Heart left ventricle (tissue), 16 donors: ENCODE data around the gene ARHGAP10. TPM values are rescaled to one million over a fixed set of nuclear protein-coding genes. Genes with fewer than 3 reads are reported as not detected.

Experiments used
- ATAC-seq, 4 donors: fragments of 200-7000 bp; cut with Tn5 transposase; one replicate each; pipeline ENCODE4 v1.9.1; 2020 to 2022; ENCODE audit warnings: moderate library complexity in 4 of 4, mild to moderate bottlenecking in 3 of 4, moderate number of reproducible peaks in 1 of 4
- DNase-seq, 5 donors: peaks; one replicate each; pipeline ENCODE4 v3.0.0-alpha.2; 2020
- H3K27ac ChIP-seq, 12 donors: fragments of 200-600 bp; sonication (generic) in 4 of 12; one replicate each; pipeline versions ENCODE4 v1.5.0 to v1.8.0; 2016 to 2022; ENCODE audit warnings: mild to moderate bottlenecking in 2 of 12
- H3K27me3 ChIP-seq, 9 donors: fragments of 200-600 bp; sonication (generic) in 2 of 9; one replicate each; pipeline versions ENCODE4 v1.5.1 to v1.8.0; 2016 to 2022; ENCODE audit warnings: mild to moderate bottlenecking in 3 of 9
- H3K36me3 ChIP-seq, 9 donors: fragments of 200-600 bp; sonication (generic) in 2 of 9; one replicate each; pipeline versions ENCODE4 v1.5.0 to v1.8.0; 2018 to 2022; ENCODE audit warnings: mild to moderate bottlenecking in 2 of 9
- H3K4me1 ChIP-seq, 12 donors: fragments of 200-600 bp; sonication (generic) in 4 of 12; one replicate each; pipeline versions ENCODE4 v1.5.0 to v1.8.0; 2016 to 2022; ENCODE audit warnings: mild to moderate bottlenecking in 3 of 12
- H3K4me3 ChIP-seq, 12 donors: fragments of 200-600 bp; sonication (generic) in 4 of 12; one replicate each; pipeline versions ENCODE4 v1.5.0 to v1.8.0; 2017 to 2022; ENCODE audit warnings: mild to moderate bottlenecking in 9 of 12, moderate library complexity in 4 of 12
- H3K9me3 ChIP-seq, 12 donors: fragments of 200-600 bp; sonication (generic) in 4 of 12; one replicate each; pipeline versions ENCODE4 v1.5.0 to v1.8.0; 2016 to 2022; ENCODE audit warnings: mild to moderate bottlenecking in 1 of 12
- CTCF ChIP-seq, 12 donors: fragments of 200-600 bp; sonication (generic) in 4 of 12; IDR thresholded peaks; one replicate each; pipeline versions ENCODE4 v1.5.0 to v1.8.0; 2018 to 2022; ENCODE audit warnings: antibody characterized with exemption in 12 of 12, mild to moderate bottlenecking in 5 of 12
- POLR2A ChIP-seq, 2 donors: fragments of 450-650 bp; IDR thresholded peaks; one replicate each; pipeline ENCODE4 v1.6.1; 2017; ENCODE audit warnings: antibody characterized with exemption in 2 of 2, mild to moderate bottlenecking in 2 of 2, moderate library complexity in 2 of 2
- WGBS, 4 donors: extraction: QIAGEN DNeasy Blood & Tissue Kit in 2 of 4; methylation state at CpG; one replicate each; pipeline versions ENCODE4 v1.1.5 to v1.1.7; 2013 to 2018; 5-methylcytosine and 5-hydroxymethylcytosine counted together
- intact Hi-C, 10 donors: fragments of 100-400 bp; cut with DNase I; formaldehyde crosslinking; loops; one replicate each; pipeline versions ENCODE4 v1.11.1 to v1.14.2; 2022
- polyA plus RNA-seq, 2 donors: library from polyadenylated mRNA; stranded (reverse); fragments of 200-250 nt; gene quantifications; one replicate each; pipeline ENCODE4 v1.2.3, GENCODE V29; 2013
- total RNA-seq, 9 donors: library from RNA; depleted of rRNA in 2 of 9; stranded (reverse); fragments of >200 nt in 2 of 9; fragmentation: NEBNext Ultra II Directional in 3 of 9; extraction: Animal tissue kit (Norgen Biotek cat#: 25700) in 3 of 9; gene quantifications; one replicate each; pipeline versions ENCODE4 v1.1.0 to v1.2.4, GENCODE V29; 2016 to 2023
- donor health status: ischemic (EF 13 %, LVEDD 7.1; RV severe dilation, severe dysfunction).
- donor health status: healthy with polysubstance abuse.
- donor health status: DM: no; HTN: yes; CAD: no.
- donor health status: DM: no; HTN: no; CAD: no.
- donor health status: ischemic (EF 25% LVEDD 6.9; RV normal size, moderate dysfunction).
- donor health status: ischemic (EF 25% LVEDD 5.7; RV mildly dilated, moderate dysfunction).
- donor health status: healthy.
- donor health status: DM: yes; HTN: yes; CAD: no.
- donor health status: ischemic (EF 35%, LVEDD 5.7; RV mildly dilated, moderate dysfunction).
- donor health status: nonischemic (EF 11% LVEDD 7.7; RV severe dilation, severe dysfunction).
- donor health status: DM: yes; HTN: yes; CAD: no.
- donor health status: PGD.
- donor health status: ischemic (EF 29% LVEDD 5.4; RV normal size, mild dysfunction).
- donor health status: nonischemic (EF 23%, LVEDD 6.1; RV moderate dilation, normal function).

ARHGAP10 gene
- total and polyA plus RNA-seq, 11 donors = 30.6 to 73.7 (median 51.7) TPM

DNA sequence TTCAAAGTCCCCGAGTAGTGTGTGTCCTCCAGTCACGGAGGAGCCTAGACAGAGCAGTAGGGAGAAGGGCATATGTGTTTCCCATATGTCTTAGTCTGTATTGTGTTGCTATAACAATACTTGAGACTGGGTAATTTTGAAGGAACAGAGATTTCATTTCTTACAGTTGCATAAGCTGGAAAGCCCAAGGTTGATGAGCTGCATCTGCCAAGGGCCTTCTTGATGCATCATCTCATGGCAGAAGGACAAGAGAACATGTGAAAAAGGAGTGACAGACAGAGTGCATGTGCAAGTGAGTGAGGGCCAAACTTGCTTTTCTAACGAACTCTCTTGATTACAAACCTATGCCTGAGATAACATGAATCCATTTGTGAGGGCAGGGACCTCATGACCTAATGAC lies 243.4 kb downstream of the ARHGAP10 start:
- peak in 3 of 4 donors; percentile 27 to 41 (median 39) for ATAC-seq
- Histone ChIP-seq H3K4me3 (no peak overlapping the region), H3K9me3 (peaks cover 0 to 15% (median 0%) of the 10 kb centered on the region in 12 donors), H3K27ac (no peak overlapping the region), H3K4me1 (peaks cover 0 to 34% (median 21%) of the 10 kb centered on the region in 12 donors), H3K36me3 (peaks cover 0 to 11% (median 0%) of the 10 kb centered on the region in 9 donors), H3K27me3 (no peaks in the 10 kb centered on the region)
- intact Hi-C loops = no loop called here
- DNase-seq = no peak
- TF ChIP-seq CTCF (IDR thresholded peaks at IDR 0.05) (no peak), POLR2A (IDR thresholded peaks at IDR 0.05) (no peak)
- WGBS, 4 donors = 73 to 78% (median 74%) methylated on average over 3 of the region's 3 CpGs

GRCh38 chr4:147975933-147976928 lies 244.3 kb downstream of the ARHGAP10 start:
- H3K4me3 ChIP-seq = no peak overlapping the region
- WGBS, 4 donors = 73 to 82% (median 77%) methylated on average over 2 of the region's 2 CpGs
- intact Hi-C loops = no loop called here
- H3K9me3 ChIP-seq = peaks cover 0 to 15% (median 0%) of the 10 kb centered on the region in 12 donors
- H3K4me1 ChIP-seq = peaks cover 0 to 36% (median 26%) of the 10 kb centered on the region in 12 donors
- TF ChIP-seq CTCF (IDR thresholded peaks at IDR 0.05) (no peak), POLR2A (IDR thresholded peaks at IDR 0.05) (no peak)
- no peak overlapping the region for H3K27ac ChIP-seq
- ATAC-seq (peak in 2 of 4 donors; percentile 26 to 27), DNase-seq (no peak)
- H3K36me3 ChIP-seq = peaks cover 0 to 11% (median 0%) of the 10 kb centered on the region in 9 donors
- H3K27me3 ChIP-seq = no peaks in the 10 kb centered on the region

- DNase-seq (no peak), ATAC-seq (no peak)
- H3K36me3 ChIP-seq = no peaks in the 10 kb centered on the region
- no peak overlapping the region for H3K27ac ChIP-seq
- WGBS, 4 donors = 57 to 68% (median 60%) methylated on average over 3 of the region's 3 CpGs
- H3K4me3 ChIP-seq = no peak overlapping the region
- H3K9me3 ChIP-seq = peaks cover 0 to 15% (median 0%) of the 10 kb centered on the region in 12 donors
- intact Hi-C loops = no loop called here
- peaks cover 0 to 52% (median 31%) of the 10 kb centered on the region in 12 donors for H3K4me1 ChIP-seq
- no peak for TF ChIP-seq POLR2A (IDR thresholded peaks at IDR 0.05)
- TF ChIP-seq CTCF (IDR thresholded peaks at IDR 0.05) = no peak
- no peaks in the 10 kb centered on the region for H3K27me3 ChIP-seq
Measured at GRCh38 chr4:147980586-147980985, 248.7 kb downstream of the ARHGAP10 start.

GRCh38 chr4:147981305-147981704 lies 249.4 kb downstream of the ARHGAP10 start:
- Histone ChIP-seq H3K27me3 (no peaks in the 10 kb centered on the region), H3K4me1 (peaks cover 0 to 51% (median 25%) of the 10 kb centered on the region in 12 donors), H3K27ac (peak overlapping the region in 1 of 12 donors; percentile 0), H3K9me3 (peaks cover 0 to 15% (median 0%) of the 10 kb centered on the region in 12 donors), H3K36me3 (no peaks in the 10 kb centered on the region), H3K4me3 (no peak overlapping the region)
- no peak for ATAC-seq
- no peak for TF ChIP-seq POLR2A (IDR thresholded peaks at IDR 0.05)
- TF ChIP-seq CTCF (IDR thresholded peaks at IDR 0.05) = no peak
- DNase-seq = no peak
- 53 to 68% (median 62%) methylated on average over 1 of the region's 1 CpG for WGBS, 4 donors
- intact Hi-C loops = no loop called here
